Vagina (tissue), 2 donors: ENCODE data around the gene ARAP3. TPM values are rescaled to one million over a fixed set of nuclear protein-coding genes. Genes with fewer than 3 reads are reported as not detected.

ENCODE experiments used
- DNase-seq, 2 donors: peaks; one replicate each; pipeline ENCODE4 v3.0.0-alpha.2; 2017; ENCODE audit errors: extremely low spot score in 2 of 2
- H3K27ac ChIP-seq: fragments of 200-600 bp; sonication (generic); one replicate; pipeline ENCODE4 v1.5.1; 2019
- H3K27me3 ChIP-seq: fragments of 200-600 bp; sonication (generic); one replicate; pipeline ENCODE4 v1.5.1; 2019
- H3K36me3 ChIP-seq, 2 donors: fragments of 200-600 bp; sonication (generic); one replicate each; pipeline ENCODE4 v1.5.1; 2017 to 2019
- H3K4me1 ChIP-seq: fragments of 200-600 bp; sonication (generic); one replicate; pipeline ENCODE4 v1.5.1; 2019
- H3K4me3 ChIP-seq, 2 donors: fragments of 200-600 bp; sonication (generic); 1 replicate in 1 of 2; 2 replicates in 1 of 2; pipeline ENCODE4 v1.5.1; 2016 to 2019
- H3K9me3 ChIP-seq: fragments of 200-600 bp; sonication (generic); one replicate; pipeline ENCODE4 v1.5.1; 2019
- CTCF ChIP-seq, 3 experiments: fragments of 450-650 bp in 2 of 3; fragments of 200-600 bp in 1 of 3; sonication (generic) in 1 of 3; IDR thresholded peaks; one replicate each; pipeline ENCODE4 v1.5.1; 2017 to 2019; ENCODE audit warnings: antibody characterized with exemption in 3 of 3, mild to moderate bottlenecking in 2 of 3, moderate library complexity in 2 of 3
- POLR2A ChIP-seq, 2 donors: fragments of 450-650 bp; IDR thresholded peaks; one replicate each; pipeline ENCODE4 v1.6.1; 2017; ENCODE audit warnings: antibody characterized with exemption in 2 of 2, mild to moderate bottlenecking in 2 of 2, moderate library complexity in 2 of 2
- POLR2AphosphoS5 ChIP-seq, 2 donors: sonication (generic); formaldehyde crosslinking; IDR thresholded peaks; one replicate each; pipeline ENCODE4 v1.9.0; 2017; ENCODE audit warnings: antibody characterized with exemption in 2 of 2, mild to moderate bottlenecking in 2 of 2, low read depth in 1 of 2; ENCODE audit not compliant: insufficient read depth in 1 of 2
- intact Hi-C: fragments of 100-400 bp; cut with DNase I; formaldehyde crosslinking; loops from one replicate; pipeline ENCODE4 v1.15.1; 2023
- total RNA-seq: library from RNA; depleted of rRNA; stranded (reverse); fragments of >200 nt; gene quantifications from one replicate; pipeline ENCODE4 v1.2.3, GENCODE V29; 2016

Gene ARAP3
- total RNA-seq, 1 donor from 2014 or later: 13.3 TPM

- Histone ChIP-seq H3K4me1 (peaks cover 4% of the 10 kb centered on the region), H3K36me3 (peaks cover 0 to 14% of the 10 kb centered on the region in 2 donors), H3K27me3 (no peaks in the 10 kb centered on the region), H3K9me3 (no peaks in the 10 kb centered on the region), H3K27ac (no peak overlapping the region), H3K4me3 (no peak overlapping the region)
- no peak for TF ChIP-seq POLR2AphosphoS5 (IDR thresholded peaks at IDR 0.05; ENCODE audit: insufficient read depth in 1 of 2, low read depth in 1 of 2)
- TF ChIP-seq POLR2A (IDR thresholded peaks at IDR 0.05): no peak
- TF ChIP-seq CTCF (IDR thresholded peaks at IDR 0.05): no peak
- DNase-seq: no peak
- intact Hi-C loops: no loop called here
Measured at GRCh38 chr5:141656396-141656795, 25.6 kb downstream of the ARAP3 start.

GRCh38 chr5:141655020-141655419, 27.0 kb downstream of the ARAP3 start:
- intact Hi-C loops: no loop called here
- H3K27ac ChIP-seq: no peak overlapping the region
- H3K4me3 ChIP-seq: no peak overlapping the region
- no peak for DNase-seq
- peaks cover 14% of the 10 kb centered on the region for H3K4me1 ChIP-seq
- H3K27me3 ChIP-seq: no peaks in the 10 kb centered on the region
- H3K36me3 ChIP-seq: peaks cover 0 to 14% of the 10 kb centered on the region in 2 donors
- TF ChIP-seq POLR2A (IDR thresholded peaks at IDR 0.05): no peak
- no peak for TF ChIP-seq CTCF (IDR thresholded peaks at IDR 0.05)
- no peak for TF ChIP-seq POLR2AphosphoS5 (IDR thresholded peaks at IDR 0.05; ENCODE audit: insufficient read depth in 1 of 2, low read depth in 1 of 2)
- no peaks in the 10 kb centered on the region for H3K9me3 ChIP-seq

GRCh38 chr5:141654298-141654697, 27.7 kb downstream of the ARAP3 start:
- Histone ChIP-seq H3K4me1 (peaks cover 20% of the 10 kb centered on the region), H3K27me3 (no peaks in the 10 kb centered on the region), H3K9me3 (no peaks in the 10 kb centered on the region), H3K36me3 (peaks cover 0 to 14% of the 10 kb centered on the region in 2 donors), H3K4me3 (no peak overlapping the region), H3K27ac (no peak overlapping the region)
- no peak for DNase-seq
- TF ChIP-seq POLR2AphosphoS5 (IDR thresholded peaks at IDR 0.05; ENCODE audit: insufficient read depth in 1 of 2, low read depth in 1 of 2) (no peak), CTCF (IDR thresholded peaks at IDR 0.05) (no peak), POLR2A (IDR thresholded peaks at IDR 0.05) (no peak)
- intact Hi-C loops: no loop called here

- Histone ChIP-seq H3K36me3 (peaks cover 0 to 21% of the 10 kb centered on the region in 2 donors), H3K27ac (peak overlapping the region; percentile 68), H3K27me3 (no peaks in the 10 kb centered on the region), H3K9me3 (no peaks in the 10 kb centered on the region), H3K4me3 (peak overlapping the region; percentile 57 to 61), H3K4me1 (peaks cover 20% of the 10 kb centered on the region)
- TF ChIP-seq CTCF (IDR thresholded peaks at IDR 0.05): no peak
- no peak for TF ChIP-seq POLR2A (IDR thresholded peaks at IDR 0.05)
- TF ChIP-seq POLR2AphosphoS5 (IDR thresholded peaks at IDR 0.05; ENCODE audit: insufficient read depth in 1 of 2, low read depth in 1 of 2): no peak
- no peak for DNase-seq
- intact Hi-C loops: no loop called here
Measured at GRCh38 chr5:141651728-141652105, 30.3 kb downstream of the ARAP3 start.

- Histone ChIP-seq H3K9me3 (no peaks in the 10 kb centered on the region), H3K36me3 (peaks cover 0 to 16% of the 10 kb centered on the region in 2 donors), H3K4me1 (peaks cover 20% of the 10 kb centered on the region), H3K4me3 (peak within 1 kb of the TSS; percentile 57 to 61), H3K27me3 (no peaks in the 10 kb centered on the region), H3K27ac (peak within 1 kb of the TSS; percentile 68)
- no peak for TF ChIP-seq CTCF (IDR thresholded peaks at IDR 0.05)
- TF ChIP-seq POLR2AphosphoS5 (IDR thresholded peaks at IDR 0.05; ENCODE audit: insufficient read depth in 1 of 2, low read depth in 1 of 2): peak; percentile 38 to 78
- DNase-seq: peak in 1 of 2 donors; percentile 94
- intact Hi-C loops: no loop called here
Measured at GRCh38 chr5:141650851-141651727, 30.9 kb downstream of the ARAP3 start, which contains the start of gene FCHSD1. Gene FCHSD1 (minus strand): TSS chr5:141651418. CDS start chr5:141651368, 50 bp downstream.
